ENCODE measurements around the gene LPO. TPM values are rescaled to one million over a fixed set of nuclear protein-coding genes. Genes with fewer than 3 reads are reported as not detected.

The LPO gene
- total and polyA plus RNA-seq, 2 donors, result 0.09 to 0.23 TPM

GRCh38 chr17:58308985-58309917 lies 70.9 kb downstream of the LPO start:
- Histone ChIP-seq H3K9me3 (ENCODE audit: control insufficient read depth in 2 of 2, insufficient read depth in 1 of 2, low read length in 1 of 2) (no peaks in the 10 kb centered on the region), H3K36me3 (ENCODE audit: control insufficient read depth in 2 of 2, insufficient read depth in 2 of 2, low read length in 1 of 2) (peaks cover 41 to 78% of the 10 kb centered on the region in 2 donors), H3K27me3 (ENCODE audit: control insufficient read depth in 2 of 2, insufficient read depth in 1 of 2, low read length in 1 of 2) (no peaks in the 10 kb centered on the region), H3K27ac (ENCODE audit: low read depth in 1 of 2, low read length in 1 of 2) (no peak overlapping the region), H3K4me3 (ENCODE audit: low read length in 2 of 2) (no peak overlapping the region), H3K4me1 (ENCODE audit: control insufficient read depth in 2 of 2, insufficient read depth in 2 of 2, low read length in 2 of 2) (peaks cover 0 to 3% of the 10 kb centered on the region in 2 donors)
- no peak for DNase-seq (ENCODE audit: low read depth in 6 of 9, low spot score in 9 of 9)
- WGBS, result 97% methylated on average over 21 of the region's 21 CpGs

DNA sequence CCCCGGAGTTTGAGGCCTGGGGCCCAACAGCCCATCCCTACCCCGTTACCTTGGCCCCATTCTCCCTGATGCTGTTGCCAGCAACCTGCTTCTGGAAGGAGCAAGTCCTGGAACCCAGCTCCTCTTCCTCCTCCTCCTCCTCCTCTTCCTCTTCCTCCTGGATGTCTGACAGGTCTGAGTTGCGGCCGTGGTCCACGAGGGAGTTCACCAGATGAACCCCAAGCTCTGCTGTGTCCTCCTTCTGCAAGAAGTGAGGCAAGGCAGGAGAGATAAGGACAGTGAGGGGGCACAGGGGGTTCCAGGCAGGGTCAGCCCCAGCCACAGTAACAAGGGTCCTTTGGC lies 71.5 kb downstream of the LPO start:
- 89% methylated on average over 5 of the region's 5 CpGs for WGBS
- peaks cover 41 to 78% of the 10 kb centered on the region in 2 donors for H3K36me3 ChIP-seq (ENCODE audit: control insufficient read depth in 2 of 2, insufficient read depth in 2 of 2, low read length in 1 of 2)
- no peak overlapping the region for H3K4me3 ChIP-seq (ENCODE audit: low read length in 2 of 2)

GRCh38 chr17:58310511-58311428 lies 72.4 kb downstream of the LPO start:
- Histone ChIP-seq H3K36me3 (ENCODE audit: control insufficient read depth in 2 of 2, insufficient read depth in 2 of 2, low read length in 1 of 2) (peaks cover 49 to 79% of the 10 kb centered on the region in 2 donors), H3K27ac (ENCODE audit: low read depth in 1 of 2, low read length in 1 of 2) (no peak overlapping the region), H3K4me1 (ENCODE audit: control insufficient read depth in 2 of 2, insufficient read depth in 2 of 2, low read length in 2 of 2) (no peaks in the 10 kb centered on the region), H3K27me3 (ENCODE audit: control insufficient read depth in 2 of 2, insufficient read depth in 1 of 2, low read length in 1 of 2) (no peaks in the 10 kb centered on the region), H3K4me3 (ENCODE audit: low read length in 2 of 2) (no peak overlapping the region), H3K9me3 (ENCODE audit: control insufficient read depth in 2 of 2, insufficient read depth in 1 of 2, low read length in 1 of 2) (no peaks in the 10 kb centered on the region)
- no peak for DNase-seq (ENCODE audit: low read depth in 6 of 9, low spot score in 9 of 9)
- 97% methylated on average over 23 of the region's 23 CpGs for WGBS

More for the DNA sequence above, 71.5 kb downstream of the LPO start:
- Histone ChIP-seq H3K27ac (ENCODE audit: low read depth in 1 of 2, low read length in 1 of 2) (no peak overlapping the region), H3K4me1 (ENCODE audit: control insufficient read depth in 2 of 2, insufficient read depth in 2 of 2, low read length in 2 of 2) (no peaks in the 10 kb centered on the region), H3K9me3 (ENCODE audit: control insufficient read depth in 2 of 2, insufficient read depth in 1 of 2, low read length in 1 of 2) (no peaks in the 10 kb centered on the region), H3K27me3 (ENCODE audit: control insufficient read depth in 2 of 2, insufficient read depth in 1 of 2, low read length in 1 of 2) (no peaks in the 10 kb centered on the region)
- no peak for DNase-seq (ENCODE audit: low read depth in 6 of 9, low spot score in 9 of 9)

DNA sequence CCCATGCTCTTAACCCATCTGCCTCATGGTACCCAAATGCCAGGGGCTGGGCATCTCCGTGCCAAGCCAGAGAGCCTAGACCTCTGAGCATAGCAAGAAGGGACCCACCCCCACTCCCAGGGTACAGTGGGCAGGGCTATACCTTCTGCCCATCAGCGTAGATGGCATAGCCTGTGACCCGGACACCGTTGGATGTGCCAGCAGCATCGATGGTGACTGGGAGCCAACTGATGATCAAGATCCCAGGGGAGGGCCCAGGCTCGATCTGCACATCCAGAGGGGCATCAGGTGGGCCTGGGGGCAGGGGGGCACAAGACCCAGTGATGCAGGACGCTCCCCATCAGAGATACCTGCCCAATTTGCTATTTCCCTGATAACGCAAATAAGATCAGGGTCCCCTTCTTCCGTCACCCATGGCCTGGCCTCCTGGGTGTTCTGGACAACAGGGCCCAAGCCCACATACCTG lies 73.1 kb downstream of the LPO start:
- H3K9me3 ChIP-seq (ENCODE audit: control insufficient read depth in 2 of 2, insufficient read depth in 1 of 2, low read length in 1 of 2), result no peaks in the 10 kb centered on the region
- H3K27ac ChIP-seq (ENCODE audit: low read depth in 1 of 2, low read length in 1 of 2), result no peak overlapping the region
- 98% methylated on average over 9 of the region's 9 CpGs for WGBS
- H3K4me1 ChIP-seq (ENCODE audit: control insufficient read depth in 2 of 2, insufficient read depth in 2 of 2, low read length in 2 of 2), result no peaks in the 10 kb centered on the region
- no peak overlapping the region for H3K4me3 ChIP-seq (ENCODE audit: low read length in 2 of 2)
- no peak for DNase-seq (ENCODE audit: low read depth in 6 of 9, low spot score in 9 of 9)
- H3K27me3 ChIP-seq (ENCODE audit: control insufficient read depth in 2 of 2, insufficient read depth in 1 of 2, low read length in 1 of 2), result no peaks in the 10 kb centered on the region
- H3K36me3 ChIP-seq (ENCODE audit: control insufficient read depth in 2 of 2, insufficient read depth in 2 of 2, low read length in 1 of 2), result peaks cover 54 to 80% of the 10 kb centered on the region in 2 donors

DNA sequence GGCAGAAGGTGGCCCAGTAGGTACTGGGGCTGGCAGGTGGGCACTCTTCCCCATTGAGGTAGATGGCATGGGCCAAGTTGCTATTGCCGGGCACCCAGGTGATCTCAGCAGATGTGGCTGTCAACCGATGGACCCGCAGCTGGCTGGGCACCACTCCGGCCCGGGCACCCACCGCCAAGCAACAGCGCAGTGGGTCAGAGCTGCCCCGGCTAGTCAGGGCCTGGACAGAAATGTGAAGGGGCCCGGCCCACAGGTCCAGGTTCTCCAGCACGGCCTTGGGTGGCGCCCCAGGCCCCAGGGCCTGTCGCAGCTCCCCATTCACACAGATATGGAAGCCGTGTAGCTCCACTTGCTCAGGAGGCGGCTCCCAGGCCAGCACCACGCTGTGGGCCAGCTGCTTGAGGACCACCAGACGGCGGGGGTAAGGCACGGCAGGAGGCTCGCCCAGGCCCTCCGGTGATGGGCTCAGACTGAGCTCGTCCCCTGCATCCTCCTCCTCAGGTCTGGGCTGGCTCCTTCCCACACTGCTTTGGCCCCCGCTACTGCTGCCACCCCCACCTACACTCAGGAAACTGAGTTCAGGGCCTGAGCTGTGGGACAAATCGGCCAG lies 73.7 kb downstream of the LPO start:
- WGBS, result 98% methylated on average over 23 of the region's 23 CpGs
- no peak for DNase-seq (ENCODE audit: low read depth in 6 of 9, low spot score in 9 of 9)

GRCh38 chr17:58312829-58313228 lies 74.4 kb downstream of the LPO start:
- 91% methylated on average over 1 of the region's 1 CpG for WGBS
- Histone ChIP-seq H3K36me3 (ENCODE audit: control insufficient read depth in 2 of 2, insufficient read depth in 2 of 2, low read length in 1 of 2) (peaks cover 52 to 71% of the 10 kb centered on the region in 2 donors), H3K9me3 (ENCODE audit: control insufficient read depth in 2 of 2, insufficient read depth in 1 of 2, low read length in 1 of 2) (peaks cover 0 to 3% of the 10 kb centered on the region in 2 donors), H3K4me1 (ENCODE audit: control insufficient read depth in 2 of 2, insufficient read depth in 2 of 2, low read length in 2 of 2) (peaks cover 2 to 4% of the 10 kb centered on the region in 2 donors), H3K27ac (ENCODE audit: low read depth in 1 of 2, low read length in 1 of 2) (no peak overlapping the region), H3K27me3 (ENCODE audit: control insufficient read depth in 2 of 2, insufficient read depth in 1 of 2, low read length in 1 of 2) (no peaks in the 10 kb centered on the region), H3K4me3 (ENCODE audit: low read length in 2 of 2) (no peak overlapping the region)
- DNase-seq (ENCODE audit: low read depth in 6 of 9, low spot score in 9 of 9), result no peak

More for the DNA sequence above, 73.7 kb downstream of the LPO start:
- H3K4me3 ChIP-seq (ENCODE audit: low read length in 2 of 2), result no peak overlapping the region
- no peaks in the 10 kb centered on the region for H3K27me3 ChIP-seq (ENCODE audit: control insufficient read depth in 2 of 2, insufficient read depth in 1 of 2, low read length in 1 of 2)
- H3K4me1 ChIP-seq (ENCODE audit: control insufficient read depth in 2 of 2, insufficient read depth in 2 of 2, low read length in 2 of 2), result no peaks in the 10 kb centered on the region
- no peaks in the 10 kb centered on the region for H3K9me3 ChIP-seq (ENCODE audit: control insufficient read depth in 2 of 2, insufficient read depth in 1 of 2, low read length in 1 of 2)
- H3K36me3 ChIP-seq (ENCODE audit: control insufficient read depth in 2 of 2, insufficient read depth in 2 of 2, low read length in 1 of 2), result peaks cover 53 to 78% of the 10 kb centered on the region in 2 donors
- no peak overlapping the region for H3K27ac ChIP-seq (ENCODE audit: low read depth in 1 of 2, low read length in 1 of 2)

DNA sequence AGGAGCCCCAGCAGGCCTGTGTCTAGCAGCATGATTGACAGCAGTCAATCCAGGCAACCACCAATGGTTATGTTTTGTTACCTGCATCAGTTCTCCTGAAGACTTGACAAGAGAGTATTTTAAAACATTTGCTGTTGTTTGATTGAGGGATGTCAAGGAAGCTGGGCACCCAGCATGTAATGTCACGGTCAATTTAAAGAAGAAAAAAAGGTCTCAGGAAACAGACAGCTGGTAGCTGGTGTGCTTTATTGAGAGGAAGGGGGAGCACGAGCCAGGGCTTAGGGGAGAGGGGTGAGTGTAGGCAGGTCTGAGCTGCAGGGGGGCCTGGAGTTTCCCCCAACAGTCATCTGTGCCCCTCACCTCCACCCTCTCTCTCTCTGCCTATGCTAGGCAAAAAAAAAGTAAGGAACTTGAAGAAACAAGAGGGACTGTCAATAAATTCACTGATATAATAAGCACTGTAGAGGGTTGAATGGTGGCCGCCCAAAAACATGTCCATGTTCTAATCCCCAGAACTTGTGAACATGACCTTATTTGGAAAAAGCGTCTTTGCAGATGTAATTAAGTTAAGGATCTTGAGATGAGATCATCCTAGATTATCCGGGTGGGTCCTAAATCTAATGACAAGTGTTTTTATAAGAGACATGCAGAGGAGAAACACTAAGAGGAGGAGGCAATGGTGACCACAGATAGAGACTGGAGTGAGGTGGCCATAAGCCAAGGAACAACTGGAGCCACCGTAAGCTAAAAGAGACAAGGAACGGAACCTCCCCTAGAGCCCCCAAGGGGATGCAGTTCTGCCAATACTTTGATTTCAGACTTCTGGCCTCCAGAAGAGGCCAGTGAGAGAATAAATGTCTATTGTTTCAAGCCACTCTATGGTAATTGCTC lies 75.7 kb downstream of the LPO start:
- Histone ChIP-seq H3K9me3 (ENCODE audit: control insufficient read depth in 2 of 2, insufficient read depth in 1 of 2, low read length in 1 of 2) (peaks cover 0 to 4% of the 10 kb centered on the region in 2 donors), H3K4me1 (ENCODE audit: control insufficient read depth in 2 of 2, insufficient read depth in 2 of 2, low read length in 2 of 2) (peaks cover 4 to 5% of the 10 kb centered on the region in 2 donors), H3K27me3 (ENCODE audit: control insufficient read depth in 2 of 2, insufficient read depth in 1 of 2, low read length in 1 of 2) (no peaks in the 10 kb centered on the region), H3K4me3 (ENCODE audit: low read length in 2 of 2) (no peak overlapping the region), H3K27ac (ENCODE audit: low read depth in 1 of 2, low read length in 1 of 2) (no peak overlapping the region), H3K36me3 (ENCODE audit: control insufficient read depth in 2 of 2, insufficient read depth in 2 of 2, low read length in 1 of 2) (peaks cover 46 to 63% of the 10 kb centered on the region in 2 donors)
- 88% methylated on average over 7 of the region's 7 CpGs for WGBS
- no peak for DNase-seq (ENCODE audit: low read depth in 6 of 9, low spot score in 9 of 9)

GRCh38 chr17:58314706-58315015 lies 76.3 kb downstream of the LPO start:
- H3K36me3 ChIP-seq (ENCODE audit: control insufficient read depth in 2 of 2, insufficient read depth in 2 of 2, low read length in 1 of 2), result peaks cover 43 to 62% of the 10 kb centered on the region in 2 donors
- peaks cover 4 to 5% of the 10 kb centered on the region in 2 donors for H3K4me1 ChIP-seq (ENCODE audit: control insufficient read depth in 2 of 2, insufficient read depth in 2 of 2, low read length in 2 of 2)
- peaks cover 0 to 4% of the 10 kb centered on the region in 2 donors for H3K9me3 ChIP-seq (ENCODE audit: control insufficient read depth in 2 of 2, insufficient read depth in 1 of 2, low read length in 1 of 2)
- no peak overlapping the region for H3K27ac ChIP-seq (ENCODE audit: low read depth in 1 of 2, low read length in 1 of 2)
- H3K27me3 ChIP-seq (ENCODE audit: control insufficient read depth in 2 of 2, insufficient read depth in 1 of 2, low read length in 1 of 2), result no peaks in the 10 kb centered on the region
- H3K4me3 ChIP-seq (ENCODE audit: low read length in 2 of 2), result no peak overlapping the region
- DNase-seq (ENCODE audit: low read depth in 6 of 9, low spot score in 9 of 9), result no peak
- WGBS, result 97% methylated on average over 6 of the region's 6 CpGs

All from thymus (tissue), 11 donors.